Testis (tissue), 3 donors: ENCODE results near the gene CXCR5. TPM values are rescaled to one million over a fixed set of nuclear protein-coding genes. Genes with fewer than 3 reads are reported as not detected.
"Not testable (repeated sequence)": the region's sequence is repeated elsewhere in the genome, so short reads cannot be mapped to it uniquely, and the experiment has no call there.

Source experiments
- DNase-seq: peaks from one replicate; pipeline ENCODE4 v3.0.0-alpha.2; 2019
- H3K27ac ChIP-seq, 2 donors: fragments of 200-600 bp; sonication (generic); one replicate each; pipeline ENCODE4 v1.5.1; 2019
- H3K27me3 ChIP-seq: fragments of 200-600 bp; sonication (generic); one replicate; pipeline ENCODE4 v1.5.1; 2019
- H3K36me3 ChIP-seq: fragments of 200-600 bp; sonication (generic); one replicate; pipeline ENCODE4 v1.5.1; 2017; ENCODE audit warnings: low read depth; ENCODE audit errors: missing control alignments
- H3K4me1 ChIP-seq: fragments of 200-600 bp; sonication (generic); one replicate; pipeline ENCODE4 v1.5.1; 2019
- H3K4me3 ChIP-seq, 2 donors: fragments of 200-600 bp; sonication (generic); one replicate each; pipeline ENCODE4 v1.5.1; 2017 to 2019
- H3K9me3 ChIP-seq: fragments of 200-600 bp; sonication (generic); one replicate; pipeline ENCODE4 v1.5.1; 2017
- CTCF ChIP-seq, 3 experiments: fragments of 450-650 bp in 2 of 3; fragments of 200-600 bp in 1 of 3; sonication (generic) in 1 of 3; IDR thresholded peaks; one replicate each; pipeline ENCODE4 v1.5.1; 2016 to 2019; ENCODE audit warnings: antibody characterized with exemption in 3 of 3, mild to moderate bottlenecking in 2 of 3, moderate library complexity in 1 of 3
- POLR2A ChIP-seq: fragments of 450-650 bp; IDR thresholded peaks from one replicate; pipeline ENCODE4 v1.6.1; 2017; ENCODE audit warnings: antibody characterized with exemption, mild to moderate bottlenecking, moderate library complexity
- WGBS, 2 donors: methylation state at CpG; one replicate each; pipeline ENCODE4 v1.1.5; 2018; 5-methylcytosine and 5-hydroxymethylcytosine counted together
- intact Hi-C: fragments of 100-400 bp; cut with DNase I; formaldehyde crosslinking; loops from one replicate; pipeline ENCODE4 v1.15.1; 2023; ENCODE audit warnings: low total_unique reads
- polyA plus RNA-seq: library from polyadenylated mRNA; stranded (reverse); fragments of 350-450 nt; fragmentation: Illumina TruSeq; extraction: RNeasy Lipid Tissue Mini Kit (QIAGEN cat#74804); gene quantifications from one replicate; pipeline ENCODE4 v1.2.3, GENCODE V29; 2014; ENCODE audit warnings: low read depth, low replicate concordance; ENCODE audit not compliant: insufficient read depth
- total RNA-seq, 2 donors: library from RNA; depleted of rRNA; stranded (reverse); fragments of >200 nt; gene quantifications; one replicate each; pipeline ENCODE4 v1.2.3, GENCODE V29; 2016

The CXCR5 gene
- total and polyA plus RNA-seq, 3 donors from 2014 or later = 0.06 to 0.22 TPM; not detected in 1

- H3K27me3 ChIP-seq = no peaks in the 10 kb centered on the region
- H3K27ac ChIP-seq = no peak overlapping the region
- intact Hi-C loops = no loop called here
- TF ChIP-seq POLR2A (no peak), CTCF (IDR thresholded peaks at IDR 0.05) (no peak)
- H3K9me3 ChIP-seq = no peaks in the 10 kb centered on the region
- 85 to 87% methylated on average over 8 of the region's 8 CpGs for WGBS, 2 donors
- H3K36me3 ChIP-seq = no peaks in the 10 kb centered on the region
- no peak for DNase-seq
- H3K4me3 ChIP-seq = no peak overlapping the region
- no peaks in the 10 kb centered on the region for H3K4me1 ChIP-seq
Measured at GRCh38 chr11:118841469-118842242, 42.0 kb upstream of the CXCR5 start.

- Histone ChIP-seq H3K36me3 (no peaks in the 10 kb centered on the region), H3K9me3 (no peaks in the 10 kb centered on the region), H3K27ac (no peak overlapping the region), H3K4me1 (no peaks in the 10 kb centered on the region), H3K4me3 (no peak overlapping the region), H3K27me3 (no peaks in the 10 kb centered on the region)
- WGBS, 2 donors = 33 to 45% methylated on average over 2 of the region's 2 CpGs
- no peak for DNase-seq
- TF ChIP-seq CTCF (IDR thresholded peaks at IDR 0.05) (no peak), POLR2A (no peak)
- intact Hi-C loops = no loop called here
Measured at GRCh38 chr11:118842369-118842768, 41.3 kb upstream of the CXCR5 start.

GRCh38 chr11:118842843-118843242, 40.8 kb upstream of the CXCR5 start:
- H3K9me3 ChIP-seq, H3K36me3 ChIP-seq, DNase-seq, H3K4me1 ChIP-seq, H3K27me3 ChIP-seq, H3K27ac ChIP-seq, intact Hi-C loops, H3K4me3 ChIP-seq: not testable (repeated sequence)
- 89 to 93% methylated on average over 7 of the region's 7 CpGs for WGBS, 2 donors

- intact Hi-C loops = no loop called here
- Histone ChIP-seq H3K36me3 (no peaks in the 10 kb centered on the region), H3K4me1 (no peaks in the 10 kb centered on the region), H3K27ac (no peak overlapping the region), H3K27me3 (no peaks in the 10 kb centered on the region), H3K4me3 (no peak overlapping the region), H3K9me3 (no peaks in the 10 kb centered on the region)
- 87 to 95% methylated on average over 2 of the region's 2 CpGs for WGBS, 2 donors
- TF ChIP-seq POLR2A (no peak), CTCF (IDR thresholded peaks at IDR 0.05) (no peak)
- no peak for DNase-seq
Measured at GRCh38 chr11:118843565-118843964, 40.1 kb upstream of the CXCR5 start.

- H3K4me3 ChIP-seq = no peak overlapping the region
Measured at GRCh38 chr11:118845369-118845768, 38.3 kb upstream of the CXCR5 start.

More at GRCh38 chr11:118845369-118845768, 38.3 kb upstream of the CXCR5 start:
- Histone ChIP-seq H3K4me1 (no peaks in the 10 kb centered on the region), H3K27ac (no peak overlapping the region), H3K27me3 (no peaks in the 10 kb centered on the region), H3K36me3 (no peaks in the 10 kb centered on the region), H3K9me3 (no peaks in the 10 kb centered on the region)
- DNase-seq = no peak
- intact Hi-C loops = no loop called here
- no peak for TF ChIP-seq POLR2A
- TF ChIP-seq CTCF (IDR thresholded peaks at IDR 0.05) = no peak
